ENCODE data around the gene C11orf24. TPM values are rescaled to one million over a fixed set of nuclear protein-coding genes. Genes with fewer than 3 reads are reported as not detected.
"Not testable (repeated sequence)": the region's sequence is repeated elsewhere in the genome, so short reads cannot be mapped to it uniquely, and the experiment has no call there.

The C11orf24 gene
- total and polyA plus RNA-seq, 12 donors: 8.8 to 46.5 (median 26.8) TPM

DNA sequence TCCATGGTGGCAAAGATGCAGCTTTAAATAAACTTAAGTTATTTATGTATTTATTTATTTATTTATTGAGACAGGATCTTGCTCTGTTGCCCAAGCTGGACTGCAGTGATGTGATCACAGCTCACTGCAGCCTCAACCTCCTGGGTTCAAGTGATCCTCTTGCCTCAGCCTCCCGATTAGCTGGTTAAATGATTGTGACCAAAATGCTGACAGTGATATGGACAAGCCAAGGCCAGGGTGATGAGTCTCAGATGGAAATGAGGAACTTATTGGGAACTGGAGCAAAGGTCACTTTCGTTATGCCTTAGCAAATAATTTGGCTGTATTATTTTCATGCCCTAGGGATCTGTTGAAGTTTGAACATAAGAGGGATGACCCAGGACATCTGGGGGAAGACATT lies 31.3 kb upstream of the C11orf24 start:
- Histone ChIP-seq H3K4me3 (no peak overlapping the region), H3K9me3 (replicated peaks in 1 of 3) (no peaks in the 10 kb centered on the region), H3K36me3 (replicated peaks in 1 of 2) (no peaks in the 10 kb centered on the region), H3K27me3 (no peaks in the 10 kb centered on the region), H3K27ac (peak overlapping the region in 1 of 5 donors; percentile 62), H3K4me1 (replicated peaks in 1 of 2) (peaks cover 10% of the 10 kb centered on the region in 2 donors)
- WGBS, 4 donors: 31 to 47% (median 37%) methylated on average over 2 of the region's 2 CpGs
- no peak for TF ChIP-seq POLR2A (IDR thresholded peaks at IDR 0.05)
- TF ChIP-seq, protein P1, sequence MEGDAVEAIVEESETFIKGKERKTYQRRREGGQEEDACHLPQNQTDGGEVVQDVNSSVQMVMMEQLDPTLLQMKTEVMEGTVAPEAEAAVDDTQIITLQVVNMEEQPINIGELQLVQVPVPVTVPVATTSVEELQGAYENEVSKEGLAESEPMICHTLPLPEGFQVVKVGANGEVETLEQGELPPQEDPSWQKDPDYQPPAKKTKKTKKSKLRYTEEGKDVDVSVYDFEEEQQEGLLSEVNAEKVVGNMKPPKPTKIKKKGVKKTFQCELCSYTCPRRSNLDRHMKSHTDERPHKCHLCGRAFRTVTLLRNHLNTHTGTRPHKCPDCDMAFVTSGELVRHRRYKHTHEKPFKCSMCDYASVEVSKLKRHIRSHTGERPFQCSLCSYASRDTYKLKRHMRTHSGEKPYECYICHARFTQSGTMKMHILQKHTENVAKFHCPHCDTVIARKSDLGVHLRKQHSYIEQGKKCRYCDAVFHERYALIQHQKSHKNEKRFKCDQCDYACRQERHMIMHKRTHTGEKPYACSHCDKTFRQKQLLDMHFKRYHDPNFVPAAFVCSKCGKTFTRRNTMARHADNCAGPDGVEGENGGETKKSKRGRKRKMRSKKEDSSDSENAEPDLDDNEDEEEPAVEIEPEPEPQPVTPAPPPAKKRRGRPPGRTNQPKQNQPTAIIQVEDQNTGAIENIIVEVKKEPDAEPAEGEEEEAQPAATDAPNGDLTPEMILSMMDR (IDR thresholded peaks at IDR 0.05): no peak
- DNase-seq: peak in 1 of 7 donors; percentile 31
- intact Hi-C loops (cut with DNase I): loop anchor here in 1 of 2 donors (10.0 kb wide), 1 partner anchor 142 kb away; no protein-coding TSS in a partner anchor

- no peaks in the 10 kb centered on the region for H3K27me3 ChIP-seq
- no peaks in the 10 kb centered on the region for H3K9me3 ChIP-seq (replicated peaks in 1 of 3)
- peaks cover 10% of the 10 kb centered on the region in 2 donors for H3K4me1 ChIP-seq (replicated peaks in 1 of 2)
- WGBS, 4 donors: 43 to 87% (median 72%) methylated on average over 2 to 7 of the region's 7 CpGs
- peak in 1 of 7 donors; percentile 38 for DNase-seq
- H3K36me3 ChIP-seq (replicated peaks in 1 of 2): no peaks in the 10 kb centered on the region
- no peak overlapping the region for H3K4me3 ChIP-seq
- intact Hi-C loops (cut with DNase I): loop anchor here in 1 of 2 donors (10.0 kb wide), 1 partner anchor 142 kb away; no protein-coding TSS in a partner anchor
- H3K27ac ChIP-seq: peak overlapping the region in 1 of 5 donors; percentile 62
- no peak for TF ChIP-seq POLR2A (IDR thresholded peaks at IDR 0.05)
- TF ChIP-seq, protein P1 (IDR thresholded peaks at IDR 0.05): no peak
Measured at GRCh38 chr11:68302670-68303069, 30.9 kb upstream of the C11orf24 start.

DNA sequence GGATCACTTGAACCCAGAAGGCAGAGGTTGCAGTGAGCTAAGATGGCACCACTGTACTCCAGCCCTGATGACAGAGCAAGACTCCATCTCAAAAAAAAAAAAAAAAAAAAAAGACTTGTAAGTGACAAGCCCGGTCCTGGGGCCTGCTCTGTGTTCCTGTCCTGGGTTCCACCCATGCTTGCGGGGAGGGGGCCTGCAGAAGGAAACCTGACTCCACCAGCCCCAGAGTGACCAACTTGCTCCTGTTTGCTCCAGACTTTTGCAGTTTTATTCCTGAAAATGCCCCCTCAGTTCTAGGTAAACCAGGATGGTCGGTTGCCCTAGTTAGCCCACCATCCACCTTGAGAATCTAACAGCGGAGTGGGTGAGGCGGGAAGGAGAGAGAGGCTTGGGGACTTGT lies 30.5 kb upstream of the C11orf24 start:
- DNase-seq: no peak
- intact Hi-C loops (cut with DNase I): loop anchor here in 1 of 2 donors (10.0 kb wide), 1 partner anchor 143 kb away; no protein-coding TSS in a partner anchor
- H3K4me1 ChIP-seq (replicated peaks in 1 of 2): peaks cover 10% of the 10 kb centered on the region in 2 donors
- peak overlapping the region in 1 of 5 donors; percentile 62 for H3K27ac ChIP-seq
- H3K9me3 ChIP-seq (replicated peaks in 1 of 3): no peaks in the 10 kb centered on the region
- H3K27me3 ChIP-seq: no peaks in the 10 kb centered on the region
- H3K4me3 ChIP-seq: no peak overlapping the region
- TF ChIP-seq POLR2A (IDR thresholded peaks at IDR 0.05): no peak
- WGBS, 4 donors: 77 to 96% (median 92%) methylated on average over 4 to 5 of the region's 5 CpGs
- no peaks in the 10 kb centered on the region for H3K36me3 ChIP-seq (replicated peaks in 1 of 2)

GRCh38 chr11:68300076-68300830 lies 28.5 kb upstream of the C11orf24 start:
- TF ChIP-seq, protein P1 (IDR thresholded peaks at IDR 0.05): no peak
- no peak for TF ChIP-seq POLR2A (IDR thresholded peaks at IDR 0.05)
- no peak overlapping the region for H3K27ac ChIP-seq
- DNase-seq: no peak
- no peaks in the 10 kb centered on the region for H3K36me3 ChIP-seq (replicated peaks in 1 of 2)
- intact Hi-C loops (cut with DNase I): loop anchor here in 1 of 2 donors (10.0 kb wide), 1 partner anchor 145 kb away; no protein-coding TSS in a partner anchor
- peaks cover 10% of the 10 kb centered on the region in 2 donors for H3K4me1 ChIP-seq (replicated peaks in 1 of 2)
- 85 to 94% (median 91%) methylated on average over 4 to 12 of the region's 12 CpGs for WGBS, 4 donors
- H3K27me3 ChIP-seq: no peaks in the 10 kb centered on the region
- H3K9me3 ChIP-seq (replicated peaks in 1 of 3): no peaks in the 10 kb centered on the region
- no peak overlapping the region for H3K4me3 ChIP-seq

- DNase-seq: not testable (repeated sequence)
- intact Hi-C loops (cut with DNase I): loop anchor here in 1 of 2 donors (5.0 kb wide), 1 partner anchor 42 kb away; no protein-coding TSS in a partner anchor
- WGBS, 4 donors: 89 to 99% (median 96%) methylated on average over 1 to 9 of the region's 9 CpGs
Measured at GRCh38 chr11:68299517-68299879, 27.7 kb upstream of the C11orf24 start.

More at GRCh38 chr11:68299517-68299879, 27.7 kb upstream of the C11orf24 start:
- not testable (repeated sequence) for H3K9me3 ChIP-seq (replicated peaks in 1 of 3); H3K36me3 ChIP-seq (replicated peaks in 1 of 2); H3K4me1 ChIP-seq (replicated peaks in 1 of 2); H3K27me3 ChIP-seq; H3K27ac ChIP-seq; H3K4me3 ChIP-seq
